Fibroblast of lung (primary cell): ENCODE measurements around the gene GALNT18. TPM values are rescaled to one million over a fixed set of nuclear protein-coding genes. Genes with fewer than 3 reads are reported as not detected.

Experiments used
- DNase-seq, 2 donors: peaks; one replicate each; pipeline versions ENCODE4 v3.0.0 to v3.0.0-alpha.2; 2010; ENCODE audit warnings: low read depth in 2 of 2
- H2AFZ ChIP-seq: 2 replicates; pipeline ENCODE4 v1.5.1; 2012; ENCODE audit warnings: low read length, control low read depth, inconsistent platforms
- H3K27ac ChIP-seq: 2 replicates; pipeline ENCODE4 v1.5.1; 2011; ENCODE audit warnings: low read length, control low read depth; ENCODE audit not compliant: insufficient read depth
- H3K27me3 ChIP-seq: 2 replicates; pipeline ENCODE4 v1.5.1; 2011; ENCODE audit warnings: mild to moderate bottlenecking, low read length; ENCODE audit not compliant: control insufficient read depth, insufficient read depth
- H3K36me3 ChIP-seq: 2 replicates; pipeline ENCODE4 v1.5.1; 2011; ENCODE audit warnings: low read length; ENCODE audit not compliant: control insufficient read depth, insufficient read depth
- H3K4me1 ChIP-seq: 2 replicates; pipeline ENCODE4 v1.5.1; 2011; ENCODE audit warnings: low read length; ENCODE audit not compliant: control insufficient read depth, insufficient read depth; ENCODE audit errors: extremely low read depth
- H3K4me2 ChIP-seq: 2 replicates; pipeline ENCODE4 v1.5.1; 2011; ENCODE audit warnings: low read length, control low read depth; ENCODE audit not compliant: insufficient read depth; ENCODE audit errors: extremely low read depth
- H3K4me3 ChIP-seq, 4 experiments: fragments of 200-600 bp in 1 of 4; sonication (generic) in 1 of 4; replicated peaks in 1 of 4; 2 replicates each; pipeline ENCODE4 v1.5.1; 2011 to 2016; ENCODE audit warnings: low read length in 4 of 4, low read depth in 3 of 4, mild to moderate bottlenecking in 3 of 4, control low read depth in 2 of 4, inconsistent platforms in 1 of 4, mixed read lengths in 1 of 4; ENCODE audit not compliant: insufficient read depth in 1 of 4; ENCODE audit errors: control extremely low read depth in 1 of 4
- H3K79me2 ChIP-seq: 2 replicates; pipeline ENCODE4 v1.5.1; 2012; ENCODE audit warnings: mild to moderate bottlenecking, low read length, inconsistent platforms; ENCODE audit not compliant: control insufficient read depth, insufficient read depth
- H3K9ac ChIP-seq: 2 replicates; pipeline ENCODE4 v1.5.1; 2011; ENCODE audit warnings: mild to moderate bottlenecking, low read length, control low read depth; ENCODE audit not compliant: insufficient read depth
- H3K9me3 ChIP-seq: 2 replicates; pipeline ENCODE4 v1.5.1; 2012; ENCODE audit warnings: low read depth, low read length; ENCODE audit not compliant: control insufficient read depth, insufficient read depth
- H4K20me1 ChIP-seq: 2 replicates; pipeline ENCODE4 v1.5.1; 2011; ENCODE audit warnings: low read length; ENCODE audit not compliant: control insufficient read depth, insufficient read depth; ENCODE audit errors: extremely low read depth
- CTCF ChIP-seq, 2 donors: IDR thresholded peaks in 1 of 2; conservative IDR thresholded peaks in 1 of 2; 1 replicate in 1 of 2; 2 replicates in 1 of 2; pipeline ENCODE4 v1.5.1; 2011 to 2012; ENCODE audit warnings: low read length in 2 of 2, control low read depth in 1 of 2, inconsistent platforms in 1 of 2, low read depth in 1 of 2, mild to moderate bottlenecking in 1 of 2
- EZH2 ChIP-seq: IDR thresholded peaks from 2 replicates; pipeline ENCODE4 v1.5.1; 2012; ENCODE audit warnings: low read length, control low read depth, mild to moderate bottlenecking; ENCODE audit errors: missing control alignments
- polyA plus RNA-seq, 2 donors: library from polyadenylated mRNA; depleted of rRNA in 1 of 2; stranded (reverse) in 1 of 2; unstranded in 1 of 2; fragments of >200 nt; gene quantifications; 2 replicates each; pipeline ENCODE4 v1.2.1, GENCODE V29; 2011 to 2012; ENCODE audit warnings: missing spikeins in 1 of 2
- total RNA-seq: library from RNA; depleted of rRNA; stranded (reverse); fragments of >200 nt; gene quantifications from 2 replicates; pipeline ENCODE4 v1.2.1, GENCODE V29; 2014

GALNT18 gene
- total and polyA plus RNA-seq, 2 donors (not counting 1 experiment from before 2014, with no cell fraction given) = 0.50 to 19.3 TPM

- peak in 1 of 2 donors; percentile 3 for DNase-seq
These were observed 47.5 kb upstream of the GALNT18 start for GRCh38 chr11:11669233-11669846.

DNA sequence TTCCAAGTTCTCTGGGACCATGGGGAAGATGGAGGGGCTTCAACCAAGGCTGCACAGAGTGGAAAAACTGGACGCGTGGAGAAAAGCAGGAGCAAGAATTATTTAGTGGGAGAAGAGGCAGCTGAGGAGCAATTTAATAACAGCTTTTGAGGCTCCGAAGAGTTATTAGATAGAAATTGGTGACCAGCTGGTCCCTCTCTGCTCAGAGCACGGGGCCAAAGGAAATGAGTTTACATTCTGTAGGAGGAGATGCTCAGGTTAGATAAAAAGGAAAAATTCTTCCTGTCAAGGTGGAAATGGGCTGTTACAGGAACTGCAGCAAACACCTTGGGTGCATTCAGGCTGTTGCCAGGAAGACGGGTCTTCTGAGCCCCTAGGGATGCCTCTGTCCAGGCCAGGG is 47.0 kb upstream of the GALNT18 start:
- Histone ChIP-seq H3K79me2 (no peaks in the 10 kb centered on the region), H3K4me2 (no peak overlapping the region), H3K9ac (no peak overlapping the region), H3K27me3 (peaks cover 50% of the 10 kb centered on the region), H3K4me3 (no peak overlapping the region), H3K9me3 (no peaks in the 10 kb centered on the region), H3K27ac (no peak overlapping the region), H3K4me1 (no peaks in the 10 kb centered on the region), H3K36me3 (no peaks in the 10 kb centered on the region), H4K20me1 (no peaks in the 10 kb centered on the region), H2AFZ (no peak overlapping the region)
- no peak for DNase-seq
- TF ChIP-seq CTCF (conservative IDR thresholded peaks at IDR 0.05 in 1 of 2, IDR thresholded peaks at IDR 0.05 in 1 of 2; ENCODE audit: low read depth in 1 of 2, low read length in 2 of 2) (no peak), EZH2 (no peak)

More at GRCh38 chr11:11669233-11669846, 47.5 kb upstream of the GALNT18 start:
- no peaks in the 10 kb centered on the region for H3K36me3 ChIP-seq
- no peaks in the 10 kb centered on the region for H4K20me1 ChIP-seq
- no peaks in the 10 kb centered on the region for H3K79me2 ChIP-seq
- H3K4me3 ChIP-seq = no peak overlapping the region
- no peak overlapping the region for H3K27ac ChIP-seq
- H3K9ac ChIP-seq = no peak overlapping the region
- peaks cover 44% of the 10 kb centered on the region for H3K27me3 ChIP-seq
- no peak overlapping the region for H2AFZ ChIP-seq
- TF ChIP-seq EZH2 (no peak), CTCF (conservative IDR thresholded peaks at IDR 0.05 in 1 of 2, IDR thresholded peaks at IDR 0.05 in 1 of 2; ENCODE audit: low read depth in 1 of 2, low read length in 2 of 2) (no peak)
- H3K9me3 ChIP-seq = no peaks in the 10 kb centered on the region
- H3K4me2 ChIP-seq = no peak overlapping the region
- no peaks in the 10 kb centered on the region for H3K4me1 ChIP-seq

DNA sequence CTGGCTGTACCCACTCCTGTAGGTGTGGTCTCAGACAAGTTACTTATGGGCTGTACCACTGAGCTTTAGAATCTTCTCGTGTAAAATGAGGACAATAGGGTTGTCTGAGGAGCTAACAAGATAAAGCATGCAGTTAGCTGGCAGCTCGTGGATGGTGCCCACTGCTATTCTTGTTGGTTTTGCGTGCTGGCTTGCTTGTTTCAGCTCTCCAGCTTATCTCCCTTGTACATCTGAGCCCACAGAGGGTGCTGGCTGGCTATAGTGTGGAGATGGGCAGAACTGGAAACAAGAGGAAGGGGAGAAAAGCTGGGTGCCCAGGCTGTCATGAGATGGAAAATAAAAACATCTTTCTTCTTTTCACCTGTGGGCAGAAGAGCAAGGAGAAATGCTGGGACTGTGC is 46.5 kb upstream of the GALNT18 start:
- no peaks in the 10 kb centered on the region for H3K36me3 ChIP-seq
- no peaks in the 10 kb centered on the region for H3K79me2 ChIP-seq
- H4K20me1 ChIP-seq = no peaks in the 10 kb centered on the region
- no peak overlapping the region for H3K4me3 ChIP-seq
- no peak overlapping the region for H3K27ac ChIP-seq
- DNase-seq = no peak
- H3K9ac ChIP-seq = no peak overlapping the region
- no peaks in the 10 kb centered on the region for H3K9me3 ChIP-seq
- TF ChIP-seq EZH2 (no peak), CTCF (conservative IDR thresholded peaks at IDR 0.05 in 1 of 2, IDR thresholded peaks at IDR 0.05 in 1 of 2; ENCODE audit: low read depth in 1 of 2, low read length in 2 of 2) (no peak)
- H2AFZ ChIP-seq = no peak overlapping the region
- no peak overlapping the region for H3K4me2 ChIP-seq
- peaks cover 48% of the 10 kb centered on the region for H3K27me3 ChIP-seq
- H3K4me1 ChIP-seq = no peaks in the 10 kb centered on the region
